DMS53 (cell line): ENCODE results near the gene DOCK4.

ENCODE experiments used
- DNase-seq: peaks from one replicate; lab custom pipeline; 2025; lab: John Stamatoyannopoulos, UW

DOCK4 gene

DNA sequence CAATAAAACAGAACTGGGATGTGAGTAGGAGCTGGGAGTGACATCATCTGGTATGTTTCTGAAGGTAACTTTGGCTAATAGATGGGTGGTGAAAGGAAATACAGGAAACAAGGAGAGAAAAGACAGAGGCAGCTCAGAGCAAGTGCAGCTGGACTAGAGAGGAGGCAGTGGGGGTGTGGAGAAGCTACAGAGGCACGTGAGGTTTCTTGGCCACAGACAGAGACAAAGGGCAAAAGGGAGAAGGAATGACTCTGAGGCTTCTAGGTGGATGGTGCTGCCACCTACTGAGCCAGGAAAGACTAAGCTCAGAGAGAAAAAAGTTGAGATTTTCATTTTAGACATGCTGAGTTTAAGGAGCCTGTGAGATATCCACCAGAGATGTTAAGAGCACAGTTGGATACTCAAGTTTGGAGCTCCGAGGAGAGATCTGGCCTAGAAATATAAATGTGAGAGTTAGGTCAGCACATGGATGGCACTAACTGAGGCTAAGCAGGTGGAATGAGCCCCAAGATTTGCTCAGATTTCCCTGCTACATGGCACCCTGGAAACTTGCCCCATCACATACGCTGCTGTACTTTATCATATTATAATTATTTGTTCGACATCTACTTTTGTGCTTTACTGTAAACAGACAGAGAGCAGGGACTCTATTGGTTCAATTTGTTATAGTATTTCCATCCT lies 350.9 kb downstream of the DOCK4 start:
- peak; percentile 77 for DNase-seq

DNA sequence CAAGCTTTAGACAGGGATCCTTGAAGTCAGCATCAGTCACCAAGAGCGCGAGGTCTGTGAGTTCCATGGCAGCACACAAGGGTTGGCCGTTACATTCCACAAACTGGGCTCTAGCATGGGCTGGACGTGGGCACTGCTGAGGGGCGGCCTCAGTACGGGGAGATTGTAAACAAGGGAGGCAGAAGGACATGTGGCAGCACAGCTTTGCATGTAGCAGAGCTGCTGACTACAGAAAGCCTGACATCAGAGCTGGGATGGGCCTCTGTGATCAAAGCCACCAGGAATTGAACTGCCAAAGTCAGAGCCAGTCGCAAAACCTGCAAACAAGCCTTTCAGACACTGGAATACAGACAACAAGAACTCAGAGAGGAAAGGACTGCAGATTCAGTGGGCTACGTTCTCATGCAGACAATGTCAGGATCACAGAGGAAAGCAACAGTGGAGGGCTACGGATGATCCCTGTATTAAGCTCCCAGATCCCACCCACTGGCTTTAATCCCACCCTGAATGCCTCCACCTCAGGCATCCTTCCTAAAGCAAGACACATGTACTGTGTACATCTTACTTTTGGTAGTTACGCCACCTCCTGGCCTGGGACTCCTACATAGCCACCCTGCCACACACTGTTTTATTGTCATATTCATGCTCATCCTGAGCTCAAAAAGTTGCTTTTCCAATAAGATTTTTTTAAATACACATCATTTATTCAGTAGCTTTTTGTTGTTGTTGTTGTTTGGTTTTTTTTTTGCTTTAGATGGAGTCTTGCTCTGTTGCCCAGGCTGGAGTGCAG lies 352.8 kb downstream of the DOCK4 start:
- DNase-seq, result peak; percentile 8

DNA sequence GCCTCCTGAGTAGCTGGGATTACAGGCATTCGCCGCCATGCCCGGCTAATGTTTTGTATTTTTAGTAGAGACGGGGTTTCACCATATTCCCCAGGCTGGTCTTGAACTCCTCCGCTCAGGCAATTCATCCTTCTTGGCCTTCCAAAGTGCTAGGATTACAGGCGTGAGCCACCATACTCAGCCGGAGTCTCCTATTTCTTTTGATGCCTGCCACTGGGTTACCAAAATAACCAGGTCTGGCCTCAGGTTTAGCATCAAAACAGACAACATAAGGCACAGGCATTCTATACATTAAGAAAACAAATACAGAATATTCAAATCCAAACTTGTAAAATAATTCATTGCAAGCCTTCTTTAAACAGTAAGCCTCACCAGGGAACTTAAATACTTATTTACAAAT lies 354.1 kb downstream of the DOCK4 start:
- no peak for DNase-seq

DNA sequence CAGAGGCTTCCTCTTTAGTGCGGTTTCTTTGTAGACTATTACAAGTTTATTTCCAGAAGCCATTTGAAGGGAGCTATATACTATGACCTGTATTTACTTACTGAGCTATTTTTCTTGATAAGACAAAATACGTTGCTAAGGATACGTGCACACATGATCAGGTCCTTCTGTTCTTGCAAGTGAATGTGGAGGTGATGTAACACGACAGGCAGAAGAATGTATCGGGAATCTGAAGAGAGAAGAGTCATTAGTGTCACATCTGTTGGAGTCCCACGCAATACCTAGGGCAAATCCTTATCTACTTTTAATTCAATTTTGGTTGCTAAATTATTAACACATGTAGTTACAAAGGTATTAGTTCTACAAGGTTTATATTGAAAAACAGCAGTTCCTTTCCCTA lies 359.3 kb downstream of the DOCK4 start:
- DNase-seq, result no peak

DNA sequence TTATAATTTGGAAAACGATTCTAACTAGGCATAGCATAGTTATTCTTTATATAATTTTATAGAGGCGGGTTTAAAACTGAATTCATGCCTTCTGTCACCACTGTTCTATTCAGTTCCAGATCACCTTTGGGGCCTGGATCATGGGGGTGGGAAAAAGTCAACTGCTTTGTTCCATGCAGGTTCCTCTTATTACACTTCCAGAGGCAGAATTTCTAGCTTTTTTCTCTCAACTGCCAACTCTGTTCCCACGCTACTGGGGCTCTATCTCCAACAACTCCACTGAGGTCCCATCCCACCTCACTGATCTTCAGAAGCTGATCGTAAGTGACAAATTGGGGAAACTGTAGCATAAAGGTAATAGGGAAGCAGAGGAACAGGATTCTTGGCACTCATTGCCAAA lies 360.3 kb downstream of the DOCK4 start:
- DNase-seq, result no peak

DNA sequence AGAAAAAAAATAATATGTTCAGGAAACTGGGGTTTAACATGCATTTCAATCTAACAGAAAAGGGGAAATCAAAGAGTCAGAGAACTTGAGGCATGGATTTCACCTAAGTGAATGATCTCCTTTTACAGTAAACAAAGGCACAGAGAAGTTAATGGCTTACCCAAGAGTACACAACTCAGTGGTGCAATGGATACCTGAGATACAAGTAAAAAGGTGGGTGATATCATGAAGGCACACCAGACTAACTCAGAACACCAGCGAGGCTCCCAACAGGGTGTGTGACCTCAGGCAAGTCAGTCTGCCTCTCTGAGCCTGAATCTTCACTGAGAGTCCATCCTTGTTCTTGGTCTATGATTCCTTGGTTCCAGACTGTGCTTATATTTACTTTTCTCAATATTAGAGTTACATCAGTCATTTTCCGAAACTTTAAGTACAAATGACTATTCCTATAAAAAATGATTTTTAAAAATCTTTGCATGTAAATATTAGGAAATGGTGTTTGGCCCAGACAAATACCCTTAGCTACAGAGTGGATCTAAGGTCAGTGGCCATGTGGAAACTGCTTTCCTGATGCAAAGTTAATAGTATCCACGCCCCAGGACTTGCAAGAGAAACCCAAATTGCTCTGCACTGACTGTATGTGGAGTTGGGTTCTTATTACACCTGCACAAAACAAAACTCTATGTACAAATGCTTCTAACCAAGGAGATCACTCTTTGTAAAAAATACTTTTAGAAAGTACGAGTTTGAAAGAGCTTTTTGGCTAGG lies 361.1 kb downstream of the DOCK4 start:
- DNase-seq, result no peak

DNA sequence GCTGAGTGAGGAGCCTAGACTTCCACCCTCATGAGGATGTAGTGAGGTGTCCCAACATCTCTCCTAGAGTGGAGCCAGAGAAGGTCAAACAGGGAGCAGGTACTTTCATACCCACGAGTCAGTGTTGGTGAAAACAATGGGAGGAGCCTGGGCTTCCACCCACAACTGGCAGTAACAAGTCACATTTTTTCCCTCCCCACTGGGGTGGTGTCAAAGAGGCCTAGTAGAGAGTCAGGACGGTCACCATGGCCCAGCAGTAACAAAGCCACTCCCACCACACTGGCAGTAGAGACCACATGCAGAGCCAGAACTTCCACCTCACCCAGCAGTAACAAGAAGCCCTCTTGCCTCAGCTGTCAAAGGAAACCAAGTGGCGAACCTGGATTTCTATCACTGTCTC lies 363.7 kb downstream of the DOCK4 start:
- no peak for DNase-seq

DNA sequence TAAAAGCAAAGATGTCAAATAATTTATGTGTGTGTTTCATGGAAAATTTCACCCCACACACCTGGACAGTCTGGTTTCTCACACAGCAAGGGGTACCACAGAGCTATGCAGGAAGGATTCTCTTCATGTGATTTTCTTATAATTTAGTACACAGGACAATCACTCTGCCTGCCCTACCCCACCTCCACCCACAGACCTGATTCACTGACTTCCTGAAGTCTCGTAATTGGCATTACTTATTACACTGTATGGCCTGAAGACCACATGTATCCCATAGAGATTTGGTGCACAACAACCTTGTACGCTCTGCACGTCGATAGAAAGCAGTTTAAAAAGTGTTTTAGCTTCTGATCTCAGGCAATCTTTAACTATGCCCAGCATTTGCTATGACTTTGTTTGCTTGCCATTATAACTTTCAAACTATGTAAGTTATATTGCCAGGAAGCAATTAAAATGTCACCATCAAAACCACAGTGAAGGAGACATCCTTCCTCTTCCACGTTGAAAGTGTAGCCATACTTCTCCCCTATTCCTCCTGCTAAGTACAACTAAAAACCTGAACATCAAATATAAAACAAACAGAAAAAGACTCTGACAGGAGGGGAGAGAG lies 364.5 kb downstream of the DOCK4 start:
- DNase-seq, result no peak

DNA sequence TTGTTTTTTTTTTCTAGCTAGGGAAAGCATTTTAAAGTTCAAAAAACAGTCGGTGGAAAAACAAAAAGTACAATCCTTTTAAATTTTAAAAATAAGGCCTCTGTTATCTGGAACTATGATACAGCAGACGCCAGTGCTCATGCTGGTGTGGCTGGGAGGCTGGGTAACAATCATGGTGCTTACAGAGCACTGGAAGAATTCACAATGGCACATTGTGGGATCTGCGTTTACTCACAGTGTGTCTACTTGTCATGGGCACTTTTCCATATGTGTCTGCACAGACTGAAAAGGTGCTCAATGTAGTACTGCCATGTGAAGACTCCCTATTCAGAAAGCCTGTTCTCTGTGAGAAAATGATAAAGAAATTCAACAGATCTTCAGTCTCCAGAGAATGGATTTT lies 365.7 kb downstream of the DOCK4 start:
- no peak for DNase-seq

DNA sequence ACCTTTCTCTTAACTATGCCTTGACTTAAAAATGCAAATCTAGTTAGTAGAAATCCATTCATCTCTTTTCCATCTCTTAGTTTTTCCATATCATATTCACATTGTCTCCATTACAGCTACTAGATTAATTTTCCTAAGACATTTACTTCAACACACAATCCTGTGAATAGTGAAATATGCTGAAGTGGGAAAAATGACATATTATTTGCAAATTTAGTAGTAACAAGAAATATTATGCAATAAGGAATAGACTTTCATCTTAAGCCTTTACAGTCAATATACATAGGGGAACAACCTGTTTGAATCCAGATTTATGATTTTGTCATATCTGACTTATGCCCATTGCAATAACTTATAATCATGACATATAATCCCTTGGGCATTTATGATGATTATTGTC lies 366.9 kb downstream of the DOCK4 start:
- no peak for DNase-seq

DNA sequence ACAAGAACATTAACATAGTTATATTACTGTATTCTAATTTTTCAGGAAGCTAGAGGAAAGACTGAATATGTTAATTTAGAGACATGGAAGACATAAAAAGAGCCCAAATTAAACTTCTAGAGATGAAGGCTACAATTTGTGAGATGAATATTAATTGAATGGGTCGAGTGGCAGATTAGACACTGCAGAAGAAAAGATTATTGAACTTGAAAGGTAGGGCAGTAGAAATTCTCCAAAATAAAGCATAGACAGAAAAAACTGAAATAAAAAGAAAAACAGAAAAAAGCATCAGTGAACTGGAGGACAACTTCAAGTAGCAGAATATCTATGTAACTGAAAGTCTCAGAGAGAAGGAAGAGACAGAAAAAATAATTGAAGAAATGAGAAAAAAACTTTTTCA lies 369.6 kb downstream of the DOCK4 start:
- no peak for DNase-seq

DNA sequence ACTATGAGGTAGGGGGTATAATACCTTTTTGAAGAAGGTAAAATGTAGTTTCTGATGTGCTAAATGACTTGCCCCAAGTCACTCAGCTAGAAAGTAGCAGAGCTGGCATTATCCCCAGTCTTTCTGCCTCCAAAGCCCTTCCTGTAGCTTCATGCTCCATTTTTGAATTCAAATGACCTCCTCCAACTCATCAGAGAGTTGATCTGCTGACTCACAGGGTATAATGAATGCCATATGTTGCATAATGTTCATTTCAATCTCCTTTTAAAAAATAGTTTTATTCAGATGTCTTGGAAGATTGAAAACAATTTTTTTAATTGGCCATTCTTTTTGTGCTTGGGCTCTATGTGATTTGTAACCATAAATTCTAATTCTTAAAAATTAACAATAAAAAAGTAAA lies 371.1 kb downstream of the DOCK4 start:
- DNase-seq, result no peak

DNA sequence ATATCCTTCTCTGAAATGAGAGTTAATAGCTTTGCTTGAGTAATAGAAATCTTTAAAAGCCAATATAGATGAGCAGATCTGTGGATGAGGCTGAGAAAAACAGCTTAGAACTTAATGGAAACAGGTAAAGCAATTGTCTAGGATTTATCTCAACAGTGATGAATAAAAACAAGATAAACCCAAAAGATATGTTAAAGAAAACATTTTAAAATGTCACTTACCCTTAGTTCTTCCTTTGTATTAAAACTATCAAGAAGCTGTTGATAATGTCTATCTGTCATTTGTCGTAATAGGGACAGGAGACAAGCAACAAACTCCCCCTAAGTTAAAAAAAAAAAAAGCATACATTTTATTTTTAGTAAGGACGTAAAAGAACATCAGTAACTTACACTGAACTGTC lies 371.8 kb downstream of the DOCK4 start:
- no peak for DNase-seq

DNA sequence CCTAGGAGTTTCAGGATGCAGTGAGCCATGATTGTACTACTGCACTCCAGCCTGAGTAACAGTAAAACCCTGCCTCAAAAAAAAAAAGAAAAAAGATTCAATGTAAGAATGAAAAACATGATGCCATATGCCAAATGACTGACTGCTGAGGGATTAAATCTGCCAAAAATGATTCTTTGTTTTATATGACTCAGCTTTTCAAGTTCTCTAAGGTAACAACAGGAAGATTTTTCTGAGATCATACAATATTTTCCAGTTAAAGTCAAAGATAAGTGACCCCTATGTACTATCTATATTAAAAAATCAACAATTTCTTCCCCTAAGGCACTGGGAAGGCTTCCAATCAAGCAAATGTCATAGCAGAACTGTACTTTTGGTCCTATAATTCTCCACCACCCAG lies 372.7 kb downstream of the DOCK4 start:
- no peak for DNase-seq

DNA sequence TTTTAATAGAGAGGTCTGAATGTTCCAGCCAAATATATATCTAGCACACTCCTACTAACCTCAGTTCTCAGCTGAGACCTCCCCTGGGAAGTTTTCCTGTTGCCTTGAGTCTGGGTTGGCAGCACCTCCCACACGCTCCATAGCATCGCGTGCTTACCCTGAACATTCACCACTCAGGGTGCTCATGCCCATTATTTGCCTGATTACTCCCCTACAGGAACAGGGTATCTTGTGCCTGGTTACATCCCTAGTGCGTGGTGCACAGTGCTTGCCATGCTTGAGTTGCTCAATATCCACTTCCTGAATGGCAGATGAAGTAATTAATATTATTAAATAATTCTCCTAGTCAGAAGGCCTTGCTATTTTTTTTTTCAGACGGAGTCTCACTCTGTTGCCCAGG lies 374.0 kb downstream of the DOCK4 start:
- no peak for DNase-seq

DNA sequence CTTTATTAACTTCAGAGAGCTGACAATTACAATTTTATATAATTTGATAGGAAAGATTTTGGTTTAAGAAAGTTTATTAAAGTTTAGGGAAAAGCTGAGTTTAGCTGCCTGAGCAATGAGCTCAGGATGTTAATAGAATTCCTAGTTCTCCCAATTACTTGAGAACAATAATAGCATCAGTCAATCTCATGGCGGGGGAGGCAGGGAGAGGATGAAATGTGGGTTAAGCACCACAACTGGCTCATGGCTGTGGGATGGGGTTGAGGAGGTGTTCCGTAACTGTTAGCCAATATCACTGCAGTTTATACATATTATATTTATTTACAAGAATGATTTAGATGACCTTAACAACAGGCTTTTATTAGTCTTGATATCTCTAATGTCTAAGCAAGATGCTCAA lies 377.0 kb downstream of the DOCK4 start:
- no peak for DNase-seq

DNA sequence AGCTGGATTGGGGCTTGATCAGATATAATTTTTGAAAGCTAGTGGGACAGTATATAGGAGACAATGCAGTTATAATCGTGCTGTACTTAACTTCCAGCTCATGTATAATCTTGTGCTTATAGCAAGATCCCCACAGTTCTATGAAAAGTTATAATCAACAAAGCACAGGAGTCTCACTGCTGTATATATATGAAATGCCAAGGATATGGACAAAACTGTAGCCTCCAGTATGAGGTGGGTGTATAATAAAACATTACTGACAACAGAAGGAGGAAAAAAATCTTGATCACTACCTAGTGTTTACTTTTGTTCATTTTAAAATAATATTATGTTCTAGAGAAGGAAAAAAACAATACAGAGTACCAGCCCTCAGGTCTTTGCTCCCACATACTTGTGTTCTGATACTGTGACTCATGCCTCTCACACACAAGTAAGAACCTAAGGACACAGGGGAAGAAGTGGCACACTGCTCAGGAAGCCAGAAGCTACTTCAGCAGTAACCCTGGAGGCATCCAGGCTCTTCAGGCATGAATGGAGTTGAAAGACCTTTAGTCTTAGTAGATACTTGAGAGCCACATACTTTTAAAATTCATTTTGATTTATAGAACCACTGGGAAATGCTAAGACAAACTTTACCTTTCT lies 378.2 kb downstream of the DOCK4 start:
- peak; percentile 52 for DNase-seq

DNA sequence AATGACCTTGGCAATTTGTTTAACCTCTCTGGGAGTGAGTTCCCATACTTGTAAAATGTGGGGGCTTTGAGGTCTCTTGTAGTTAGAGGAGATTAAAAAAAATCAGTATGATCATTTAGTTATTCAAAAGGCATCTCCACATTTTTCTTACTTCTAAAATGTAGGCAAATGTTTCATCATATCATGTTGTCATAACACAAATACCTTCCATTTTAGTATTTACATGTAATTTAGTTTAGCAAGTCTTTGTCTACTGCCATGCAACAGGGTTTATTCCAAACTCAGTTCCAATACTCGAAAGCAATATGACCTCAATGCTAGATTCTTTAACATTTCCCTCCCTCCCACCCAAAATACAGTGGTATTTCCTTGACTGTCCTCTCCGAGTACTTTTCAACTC lies 381.2 kb downstream of the DOCK4 start:
- no peak for DNase-seq

DNA sequence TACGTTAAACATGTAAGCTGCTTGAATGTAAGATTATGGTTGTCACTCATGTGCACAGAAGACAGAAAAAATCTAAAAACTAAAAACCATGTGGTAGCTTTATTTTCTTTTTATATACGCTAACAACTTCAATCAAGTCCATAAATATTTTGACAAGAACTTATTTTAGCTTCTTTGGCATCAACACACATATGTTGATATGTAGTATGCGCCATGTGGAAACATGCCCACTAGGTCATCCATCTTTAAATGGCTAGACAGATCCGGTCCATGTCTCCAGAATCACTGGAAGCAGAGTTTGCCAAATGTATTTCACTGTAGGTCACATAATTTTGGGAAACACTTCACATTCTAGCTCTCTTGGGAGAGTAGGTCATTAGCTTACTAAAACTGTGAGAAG lies 382.4 kb downstream of the DOCK4 start:
- DNase-seq, result no peak

DNA sequence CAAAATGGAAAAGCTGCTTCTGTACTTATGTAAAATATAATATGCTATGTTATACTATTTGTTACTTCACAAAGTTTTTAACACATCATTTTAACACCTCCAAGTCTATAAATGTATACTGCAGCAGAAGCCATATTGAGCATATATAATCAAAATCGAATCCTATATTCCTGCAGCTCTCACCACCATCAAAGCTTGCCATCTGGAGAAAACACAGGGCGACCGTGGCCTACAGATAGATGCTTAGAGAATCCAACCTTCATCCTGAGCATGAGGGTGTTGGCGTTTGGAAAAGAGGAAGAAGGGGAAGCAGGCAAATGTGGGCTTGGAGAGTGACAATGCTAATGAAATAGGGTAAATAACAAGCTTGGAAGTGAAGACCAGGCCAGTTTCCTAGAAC lies 385.2 kb downstream of the DOCK4 start:
- DNase-seq, result no peak

DNA sequence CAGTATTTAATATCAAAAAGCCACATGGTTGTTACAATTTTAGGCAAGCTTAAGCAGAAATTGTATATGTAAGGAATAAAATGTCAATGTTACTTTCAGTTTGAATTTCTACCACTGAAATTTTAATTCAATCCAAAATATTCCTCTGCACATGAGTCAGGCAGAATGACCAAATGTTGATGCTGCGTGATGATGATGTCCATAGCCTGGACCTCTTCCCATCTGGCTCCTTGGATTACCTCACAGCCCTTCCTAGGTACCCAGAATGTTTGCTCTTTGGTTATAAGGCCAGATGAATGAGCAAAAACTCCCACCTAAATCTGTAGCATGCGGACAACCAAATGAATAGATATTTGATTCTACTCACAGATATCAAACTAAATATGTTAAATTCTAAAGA lies 385.6 kb downstream of the DOCK4 start:
- DNase-seq, result no peak

DNA sequence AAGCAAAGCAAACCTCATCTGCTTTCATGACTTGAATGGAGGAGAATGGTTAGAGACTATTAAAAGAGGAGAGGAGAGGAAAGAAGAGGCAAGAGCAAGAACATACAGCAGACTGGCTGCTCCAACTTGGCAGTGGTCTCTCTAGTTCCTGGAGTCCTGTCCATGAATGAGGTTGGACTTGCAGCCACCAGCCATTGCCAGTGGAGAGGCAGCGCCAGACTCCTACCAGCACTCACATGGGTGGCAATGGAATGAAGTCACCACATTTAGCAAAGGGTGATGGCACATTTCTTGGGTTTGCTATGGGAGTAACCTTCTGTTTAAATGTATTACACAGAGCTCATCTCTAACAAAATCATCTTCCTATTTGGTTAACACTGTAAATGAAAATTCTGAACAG lies 386.1 kb downstream of the DOCK4 start:
- no peak for DNase-seq
